ENCODE data around the gene KCNIP1.

KCNIP1 gene

GRCh38 chr5:170496662-170497028, 7.2 kb upstream of the KCNIP1 start:
- Histone ChIP-seq H2BK120ac (ENCODE audit: low read depth, low read length) (no peak overlapping the region), H3K27ac (ENCODE audit: low read depth, low read length) (no peak overlapping the region), H3K23ac (ENCODE audit: low read length) (no peak overlapping the region), H2AK5ac (ENCODE audit: low read length) (no peak overlapping the region), H3K79me2 (ENCODE audit: control insufficient read depth, insufficient read depth, low read length) (no peaks in the 10 kb centered on the region), H3K4ac (ENCODE audit: low read depth, low read length) (no peak overlapping the region), H3K27me3 (ENCODE audit: insufficient read depth, low read length, poor library complexity) (no peaks in the 10 kb centered on the region), H3K4me2 (ENCODE audit: low read length) (no peak overlapping the region), H3K36me3 (ENCODE audit: control insufficient read depth, insufficient read depth, low read length) (no peaks in the 10 kb centered on the region), H3K4me3 (ENCODE audit: low read length) (no peak overlapping the region), H3K79me1 (ENCODE audit: low read length) (no peaks in the 10 kb centered on the region), H2BK15ac (replicated peaks; ENCODE audit: low read depth) (no peak overlapping the region), H3K9ac (ENCODE audit: low read length) (no peak overlapping the region), H4K5ac (ENCODE audit: low read length) (no peak overlapping the region), H3K18ac (ENCODE audit: low read length) (no peak overlapping the region), H2BK5ac (ENCODE audit: low read length) (no peak overlapping the region), H4K8ac (ENCODE audit: low read depth, low read length) (no peak overlapping the region), H3K4me1 (ENCODE audit: control insufficient read depth, low read depth, low read length) (no peaks in the 10 kb centered on the region), H3K56ac (ENCODE audit: low read length) (no peak overlapping the region)
- no CpG with 5 or more reads among the region's 6 CpGs for WGBS (ENCODE audit: extremely low coverage, insufficient coverage, low lambda C conversion rate)
- no peak for DNase-seq

- Histone ChIP-seq H3K4ac (ENCODE audit: low read depth, low read length) (no peak overlapping the region), H3K23ac (ENCODE audit: low read length) (no peak overlapping the region), H2BK120ac (ENCODE audit: low read depth, low read length) (no peak overlapping the region), H3K4me3 (ENCODE audit: low read length) (no peak overlapping the region), H3K56ac (ENCODE audit: low read length) (no peak overlapping the region), H3K36me3 (ENCODE audit: control insufficient read depth, insufficient read depth, low read length) (no peaks in the 10 kb centered on the region), H2AK5ac (ENCODE audit: low read length) (no peak overlapping the region), H2BK5ac (ENCODE audit: low read length) (no peak overlapping the region), H3K4me1 (ENCODE audit: control insufficient read depth, low read depth, low read length) (no peaks in the 10 kb centered on the region), H3K9ac (ENCODE audit: low read length) (no peak overlapping the region), H4K8ac (ENCODE audit: low read depth, low read length) (no peak overlapping the region), H4K5ac (ENCODE audit: low read length) (no peak overlapping the region), H3K27ac (ENCODE audit: low read depth, low read length) (no peak overlapping the region), H3K79me2 (ENCODE audit: control insufficient read depth, insufficient read depth, low read length) (no peaks in the 10 kb centered on the region), H3K4me2 (ENCODE audit: low read length) (no peak overlapping the region), H3K18ac (ENCODE audit: low read length) (no peak overlapping the region), H3K27me3 (ENCODE audit: insufficient read depth, low read length, poor library complexity) (no peaks in the 10 kb centered on the region), H2BK15ac (replicated peaks; ENCODE audit: low read depth) (no peak overlapping the region), H3K79me1 (ENCODE audit: low read length) (no peaks in the 10 kb centered on the region)
- WGBS (ENCODE audit: extremely low coverage, insufficient coverage, low lambda C conversion rate): no CpG with 5 or more reads among the region's 13 CpGs
- DNase-seq: no peak
These were observed 6.3 kb upstream of the KCNIP1 start for GRCh38 chr5:170497311-170498038.

GRCh38 chr5:170498811-170499351, 4.9 kb upstream of the KCNIP1 start:
- H3K79me1 ChIP-seq (ENCODE audit: low read length): no peaks in the 10 kb centered on the region
- H3K79me2 ChIP-seq (ENCODE audit: control insufficient read depth, insufficient read depth, low read length): no peaks in the 10 kb centered on the region
- no peak overlapping the region for H3K56ac ChIP-seq (ENCODE audit: low read length)
- no peak overlapping the region for H3K23ac ChIP-seq (ENCODE audit: low read length)
- no peak overlapping the region for H3K4ac ChIP-seq (ENCODE audit: low read depth, low read length)
- no peaks in the 10 kb centered on the region for H3K27me3 ChIP-seq (ENCODE audit: insufficient read depth, low read length, poor library complexity)
- H3K9ac ChIP-seq (ENCODE audit: low read length): no peak overlapping the region
- H2BK15ac ChIP-seq (replicated peaks; ENCODE audit: low read depth): no peak overlapping the region
- no peak overlapping the region for H2BK5ac ChIP-seq (ENCODE audit: low read length)
- no peaks in the 10 kb centered on the region for H3K4me1 ChIP-seq (ENCODE audit: control insufficient read depth, low read depth, low read length)
- H2BK120ac ChIP-seq (ENCODE audit: low read depth, low read length): no peak overlapping the region
- H3K4me3 ChIP-seq (ENCODE audit: low read length): no peak overlapping the region
- H4K8ac ChIP-seq (ENCODE audit: low read depth, low read length): no peak overlapping the region
- no peak overlapping the region for H2AK5ac ChIP-seq (ENCODE audit: low read length)
- H3K36me3 ChIP-seq (ENCODE audit: control insufficient read depth, insufficient read depth, low read length): no peaks in the 10 kb centered on the region
- no peak overlapping the region for H3K18ac ChIP-seq (ENCODE audit: low read length)
- no peak overlapping the region for H4K5ac ChIP-seq (ENCODE audit: low read length)
- no peak overlapping the region for H3K27ac ChIP-seq (ENCODE audit: low read depth, low read length)
- DNase-seq: no peak
- WGBS (ENCODE audit: extremely low coverage, insufficient coverage, low lambda C conversion rate): no CpG with 5 or more reads among the region's 5 CpGs
- H3K4me2 ChIP-seq (ENCODE audit: low read length): no peak overlapping the region

- Histone ChIP-seq H4K8ac (ENCODE audit: low read depth, low read length) (no peak overlapping the region), H3K27me3 (ENCODE audit: insufficient read depth, low read length, poor library complexity) (peaks cover 4% of the 10 kb centered on the region), H2AK5ac (ENCODE audit: low read length) (no peak overlapping the region)
These were observed 4.2 kb upstream of the KCNIP1 start for GRCh38 chr5:170499621-170500020.

GRCh38 chr5:170501361-170501760, 2.5 kb upstream of the KCNIP1 start:
- H2BK15ac ChIP-seq (replicated peaks; ENCODE audit: low read depth): no peak overlapping the region
- no peak overlapping the region for H4K5ac ChIP-seq (ENCODE audit: low read length)
- H3K9ac ChIP-seq (ENCODE audit: low read length): no peak overlapping the region
- no peak overlapping the region for H2BK120ac ChIP-seq (ENCODE audit: low read depth, low read length)
- H3K27ac ChIP-seq (ENCODE audit: low read depth, low read length): no peak overlapping the region
- H3K79me2 ChIP-seq (ENCODE audit: control insufficient read depth, insufficient read depth, low read length): no peaks in the 10 kb centered on the region
- peaks cover 7% of the 10 kb centered on the region for H3K27me3 ChIP-seq (ENCODE audit: insufficient read depth, low read length, poor library complexity)
- no peak overlapping the region for H3K4me2 ChIP-seq (ENCODE audit: low read length)
- no peak overlapping the region for H2AK5ac ChIP-seq (ENCODE audit: low read length)
- H2BK5ac ChIP-seq (ENCODE audit: low read length): no peak overlapping the region
- no CpG with 5 or more reads among the region's 1 CpG for WGBS (ENCODE audit: extremely low coverage, insufficient coverage, low lambda C conversion rate)
- no peak overlapping the region for H3K18ac ChIP-seq (ENCODE audit: low read length)
- H3K56ac ChIP-seq (ENCODE audit: low read length): no peak overlapping the region
- H3K23ac ChIP-seq (ENCODE audit: low read length): no peak overlapping the region
- no peaks in the 10 kb centered on the region for H3K4me1 ChIP-seq (ENCODE audit: control insufficient read depth, low read depth, low read length)
- no peak for DNase-seq
- no peak overlapping the region for H3K4me3 ChIP-seq (ENCODE audit: low read length)
- H3K79me1 ChIP-seq (ENCODE audit: low read length): no peaks in the 10 kb centered on the region
- H4K8ac ChIP-seq (ENCODE audit: low read depth, low read length): no peak overlapping the region
- H3K36me3 ChIP-seq (ENCODE audit: control insufficient read depth, insufficient read depth, low read length): no peaks in the 10 kb centered on the region
- H3K4ac ChIP-seq (ENCODE audit: low read depth, low read length): no peak overlapping the region

More at GRCh38 chr5:170499621-170500020, 4.2 kb upstream of the KCNIP1 start:
- H3K36me3 ChIP-seq (ENCODE audit: control insufficient read depth, insufficient read depth, low read length): no peaks in the 10 kb centered on the region
- no peak overlapping the region for H2BK15ac ChIP-seq (replicated peaks; ENCODE audit: low read depth)
- H3K18ac ChIP-seq (ENCODE audit: low read length): no peak overlapping the region
- H3K56ac ChIP-seq (ENCODE audit: low read length): no peak overlapping the region
- no peak overlapping the region for H3K23ac ChIP-seq (ENCODE audit: low read length)
- no peak overlapping the region for H3K4me2 ChIP-seq (ENCODE audit: low read length)
- no CpG with 5 or more reads among the region's 2 CpGs for WGBS (ENCODE audit: extremely low coverage, insufficient coverage, low lambda C conversion rate)
- no peaks in the 10 kb centered on the region for H3K79me2 ChIP-seq (ENCODE audit: control insufficient read depth, insufficient read depth, low read length)
- H3K9ac ChIP-seq (ENCODE audit: low read length): no peak overlapping the region
- DNase-seq: no peak
- no peaks in the 10 kb centered on the region for H3K4me1 ChIP-seq (ENCODE audit: control insufficient read depth, low read depth, low read length)
- H3K4ac ChIP-seq (ENCODE audit: low read depth, low read length): no peak overlapping the region
- no peak overlapping the region for H2BK5ac ChIP-seq (ENCODE audit: low read length)
- no peaks in the 10 kb centered on the region for H3K79me1 ChIP-seq (ENCODE audit: low read length)
- no peak overlapping the region for H2BK120ac ChIP-seq (ENCODE audit: low read depth, low read length)
- no peak overlapping the region for H3K4me3 ChIP-seq (ENCODE audit: low read length)
- H4K5ac ChIP-seq (ENCODE audit: low read length): no peak overlapping the region
- no peak overlapping the region for H3K27ac ChIP-seq (ENCODE audit: low read depth, low read length)

GRCh38 chr5:170501931-170502330, 1.9 kb upstream of the KCNIP1 start:
- Histone ChIP-seq H3K56ac (ENCODE audit: low read length) (no peak overlapping the region), H2BK120ac (ENCODE audit: low read depth, low read length) (no peak overlapping the region), H4K8ac (ENCODE audit: low read depth, low read length) (no peak overlapping the region), H3K79me1 (ENCODE audit: low read length) (no peaks in the 10 kb centered on the region), H3K36me3 (ENCODE audit: control insufficient read depth, insufficient read depth, low read length) (no peaks in the 10 kb centered on the region), H3K27me3 (ENCODE audit: insufficient read depth, low read length, poor library complexity) (peaks cover 7% of the 10 kb centered on the region), H4K5ac (ENCODE audit: low read length) (no peak overlapping the region), H3K18ac (ENCODE audit: low read length) (no peak overlapping the region), H3K4me3 (ENCODE audit: low read length) (no peak overlapping the region), H3K4me1 (ENCODE audit: control insufficient read depth, low read depth, low read length) (no peaks in the 10 kb centered on the region), H3K4me2 (ENCODE audit: low read length) (no peak overlapping the region), H3K79me2 (ENCODE audit: control insufficient read depth, insufficient read depth, low read length) (no peaks in the 10 kb centered on the region), H2AK5ac (ENCODE audit: low read length) (no peak overlapping the region), H3K9ac (ENCODE audit: low read length) (no peak overlapping the region), H3K23ac (ENCODE audit: low read length) (no peak overlapping the region), H3K27ac (ENCODE audit: low read depth, low read length) (no peak overlapping the region), H3K4ac (ENCODE audit: low read depth, low read length) (no peak overlapping the region), H2BK5ac (ENCODE audit: low read length) (no peak overlapping the region), H2BK15ac (replicated peaks; ENCODE audit: low read depth) (no peak overlapping the region)
- WGBS (ENCODE audit: extremely low coverage, insufficient coverage, low lambda C conversion rate): no CpG with 5 or more reads among the region's 2 CpGs
- no peak for DNase-seq
